Effector memory CD8-positive, alpha-beta T cell (primary cell): Measurements from ENCODE around the gene NIPBL.
"Not testable (repeated sequence)": the region's sequence is repeated elsewhere in the genome, so short reads cannot be mapped to it uniquely, and the experiment has no call there.

Experiments used
- ATAC-seq: fragments of 150-1000 bp; cut with Tn5 transposase; replicated peaks from 2 replicates; pipeline ENCODE4 v1.10.0; 2021; ENCODE audit warnings: mild to moderate bottlenecking, moderate library complexity
- DNase-seq, 3 experiments: peaks; one replicate each; pipeline ENCODE4 v3.0.0; 2021
- H3K27ac Mint-ChIP-seq, 2 donors: one replicate each; pipeline ENCODE4 v1.8.0; 2022; ENCODE audit warnings: mild to moderate bottlenecking in 2 of 2, mixed read lengths in 2 of 2, moderate library complexity in 2 of 2
- H3K27me3 Mint-ChIP-seq, 2 donors: one replicate each; pipeline ENCODE4 v1.8.0; 2022; ENCODE audit warnings: mixed read lengths in 2 of 2
- H3K36me3 Mint-ChIP-seq: one replicate; pipeline ENCODE4 v1.8.0; 2022; ENCODE audit warnings: mild to moderate bottlenecking, moderate library complexity, mixed read lengths; ENCODE audit not compliant: insufficient read depth
- H3K4me1 Mint-ChIP-seq, 2 donors: one replicate each; pipeline ENCODE4 v1.8.0; 2022; ENCODE audit warnings: low read depth in 2 of 2, mixed read lengths in 2 of 2
- H3K4me3 Mint-ChIP-seq, 2 donors: one replicate each; pipeline ENCODE4 v1.8.0; 2022; ENCODE audit warnings: mild to moderate bottlenecking in 2 of 2, mixed read lengths in 2 of 2, moderate library complexity in 2 of 2
- H3K9me3 Mint-ChIP-seq, 2 donors: one replicate each; pipeline ENCODE4 v1.8.0; 2022; ENCODE audit warnings: mixed read lengths in 2 of 2

Gene NIPBL

DNA sequence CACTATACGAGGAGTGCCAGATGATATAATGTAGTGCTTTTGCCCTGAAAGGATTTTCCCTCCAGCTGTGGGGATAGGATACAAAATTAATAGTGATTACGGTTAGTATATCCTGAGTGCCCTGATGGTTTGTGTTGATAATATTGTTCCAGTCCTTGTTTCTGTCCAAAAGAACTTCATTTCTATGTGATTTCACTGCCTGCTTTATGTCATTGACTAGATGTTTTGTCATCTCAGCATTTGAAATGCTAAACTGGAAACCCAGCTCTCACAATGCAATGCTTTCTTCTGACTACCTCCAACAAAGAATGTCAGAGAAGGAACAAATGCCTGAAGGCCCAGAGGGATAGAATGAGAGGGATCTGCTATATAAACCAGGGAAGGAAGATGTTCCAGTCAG lies 177.8 kb downstream of the NIPBL start:
- H3K4me1 Mint-ChIP-seq = no peaks in the 10 kb centered on the region
- no peak overlapping the region for H3K4me3 Mint-ChIP-seq
- H3K27me3 Mint-ChIP-seq = no peaks in the 10 kb centered on the region
- peaks cover 85% of the 10 kb centered on the region for H3K36me3 Mint-ChIP-seq
- no peaks in the 10 kb centered on the region for H3K9me3 Mint-ChIP-seq
- no peak for ATAC-seq
- DNase-seq = no peak
- H3K27ac Mint-ChIP-seq = peak overlapping the region in 1 of 2 donors; percentile 11

DNA sequence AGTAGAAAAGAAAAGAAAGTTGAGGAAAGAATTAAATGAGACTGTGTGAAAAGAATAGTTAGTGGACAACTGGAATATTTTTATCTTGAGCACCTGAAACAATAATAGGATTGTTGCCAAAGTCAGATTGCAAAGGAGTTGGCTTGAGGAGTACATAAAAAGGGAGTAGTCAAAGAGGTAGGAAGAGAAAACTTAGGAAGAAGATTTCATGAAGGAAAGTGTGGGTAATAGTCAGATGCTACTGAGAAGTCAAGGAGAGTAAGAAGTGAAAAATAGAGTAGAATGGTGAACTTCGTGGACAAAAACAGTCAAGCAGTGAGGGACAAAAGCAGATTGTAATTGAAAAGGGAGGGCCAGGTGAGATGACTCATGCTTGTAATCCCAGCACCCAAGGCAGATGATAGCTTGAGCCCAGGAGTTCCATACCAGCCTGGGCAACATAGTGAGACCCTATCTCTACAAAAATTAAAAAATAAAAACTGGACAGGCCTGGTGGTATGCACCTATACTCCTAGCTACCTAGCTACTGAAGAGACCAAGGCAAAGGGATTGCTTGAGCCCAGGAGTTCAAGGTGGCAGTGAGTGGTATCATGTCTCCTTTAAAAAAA lies 178.9 kb downstream of the NIPBL start:
- Mint-ChIP-seq H3K27ac (peak overlapping the region; percentile 7 to 11), H3K4me3 (no peak overlapping the region), H3K36me3 (peaks cover 83% of the 10 kb centered on the region), H3K9me3 (no peaks in the 10 kb centered on the region), H3K27me3 (no peaks in the 10 kb centered on the region), H3K4me1 (no peaks in the 10 kb centered on the region)
- DNase-seq = no peak
- ATAC-seq = no peak

DNA sequence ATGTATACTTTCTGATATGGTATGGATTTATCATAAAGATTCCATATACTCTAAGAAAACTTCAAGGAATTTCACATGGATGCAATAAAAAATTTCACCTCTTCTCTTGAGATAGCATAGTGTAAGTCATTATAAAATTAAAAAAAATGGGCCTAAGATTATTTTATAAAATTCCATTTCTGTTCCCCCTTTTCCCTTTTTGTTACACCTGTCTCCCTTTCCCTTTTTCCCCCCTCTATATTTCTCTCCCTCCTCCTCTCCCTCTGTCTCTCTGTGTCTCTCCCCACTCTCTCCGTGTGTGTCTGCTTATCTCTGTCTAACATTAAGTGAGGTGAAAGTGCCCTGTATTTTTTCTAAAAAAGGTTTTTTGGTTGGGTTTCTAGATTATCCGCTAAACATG lies 180.2 kb downstream of the NIPBL start:
- H3K4me3 Mint-ChIP-seq = no peak overlapping the region
- ATAC-seq (no peak), DNase-seq (no peak)
- no peaks in the 10 kb centered on the region for H3K27me3 Mint-ChIP-seq
- H3K9me3 Mint-ChIP-seq = no peaks in the 10 kb centered on the region
- H3K4me1 Mint-ChIP-seq = no peaks in the 10 kb centered on the region
- H3K27ac Mint-ChIP-seq = peak overlapping the region in 1 of 2 donors; percentile 85
- peaks cover 83% of the 10 kb centered on the region for H3K36me3 Mint-ChIP-seq

DNA sequence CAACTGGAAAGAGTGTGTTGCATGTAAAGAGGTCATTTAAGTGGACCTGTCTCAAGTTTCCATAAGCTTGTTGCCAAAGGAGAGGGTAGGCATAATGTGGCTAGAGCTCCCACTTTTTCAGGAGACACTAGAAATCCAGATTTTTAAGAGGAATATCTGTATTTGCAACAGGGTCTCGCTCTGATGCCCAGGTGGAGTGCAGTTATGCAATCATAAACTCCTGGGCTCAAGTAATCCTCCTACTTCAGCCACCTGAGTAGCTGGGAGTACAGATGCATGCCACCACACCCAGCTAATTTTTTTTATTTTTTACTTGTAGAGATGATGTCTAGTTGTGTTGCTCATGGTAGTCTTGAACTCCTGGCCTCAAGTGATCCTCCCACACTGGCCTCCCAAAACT lies 183.5 kb downstream of the NIPBL start:
- Mint-ChIP-seq H3K27ac (peak overlapping the region in 1 of 2 donors; percentile 38), H3K4me3 (no peak overlapping the region), H3K36me3 (peaks cover 79% of the 10 kb centered on the region), H3K9me3 (no peaks in the 10 kb centered on the region), H3K27me3 (no peaks in the 10 kb centered on the region), H3K4me1 (no peaks in the 10 kb centered on the region)
- ATAC-seq (no peak), DNase-seq (no peak)

DNA sequence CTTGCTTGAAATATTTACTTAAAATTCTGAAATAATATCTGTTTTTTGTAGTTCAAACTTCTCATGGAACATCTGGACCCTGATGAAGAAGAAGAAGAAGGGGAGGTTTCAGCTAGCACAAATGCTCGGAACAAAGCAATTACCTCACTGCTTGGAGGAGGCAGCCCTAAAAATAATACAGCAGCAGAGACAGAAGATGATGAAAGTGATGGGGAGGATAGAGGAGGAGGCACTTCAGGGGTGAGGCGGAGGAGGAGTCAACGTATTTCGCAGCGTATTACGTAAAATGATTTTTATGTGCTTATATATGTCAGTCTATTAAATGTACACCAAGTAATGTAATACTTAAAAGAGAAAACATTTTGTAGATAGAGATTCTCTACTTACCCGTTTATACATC lies 187.2 kb downstream of the NIPBL start:
- Mint-ChIP-seq H3K27ac (no peak overlapping the region), H3K4me3 (no peak overlapping the region), H3K27me3 (no peaks in the 10 kb centered on the region), H3K36me3 (peaks cover 63% of the 10 kb centered on the region), H3K4me1 (no peaks in the 10 kb centered on the region), H3K9me3 (no peaks in the 10 kb centered on the region)
- DNase-seq (no peak), ATAC-seq (no peak)

DNA sequence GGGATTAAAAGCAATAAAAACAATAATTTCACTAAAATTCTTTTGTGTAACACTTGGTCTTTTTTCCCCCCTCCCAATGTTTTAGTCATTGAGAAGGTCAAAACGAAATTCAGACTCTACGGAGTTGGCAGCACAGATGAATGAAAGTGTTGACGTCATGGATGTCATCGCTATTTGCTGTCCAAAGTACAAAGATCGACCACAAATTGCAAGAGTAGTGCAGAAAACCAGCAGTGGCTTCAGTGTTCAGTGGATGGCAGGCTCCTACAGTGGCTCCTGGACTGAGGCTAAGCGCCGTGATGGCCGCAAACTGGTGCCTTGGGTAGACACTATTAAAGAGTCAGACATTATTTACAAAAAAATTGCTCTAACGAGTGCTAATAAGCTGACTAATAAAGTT lies 187.9 kb downstream of the NIPBL start:
- peaks cover 60% of the 10 kb centered on the region for H3K36me3 Mint-ChIP-seq
- DNase-seq = no peak
- no peaks in the 10 kb centered on the region for H3K27me3 Mint-ChIP-seq
- no peaks in the 10 kb centered on the region for H3K9me3 Mint-ChIP-seq
- no peaks in the 10 kb centered on the region for H3K4me1 Mint-ChIP-seq
- H3K27ac Mint-ChIP-seq = no peak overlapping the region
- no peak for ATAC-seq
- no peak overlapping the region for H3K4me3 Mint-ChIP-seq

DNA sequence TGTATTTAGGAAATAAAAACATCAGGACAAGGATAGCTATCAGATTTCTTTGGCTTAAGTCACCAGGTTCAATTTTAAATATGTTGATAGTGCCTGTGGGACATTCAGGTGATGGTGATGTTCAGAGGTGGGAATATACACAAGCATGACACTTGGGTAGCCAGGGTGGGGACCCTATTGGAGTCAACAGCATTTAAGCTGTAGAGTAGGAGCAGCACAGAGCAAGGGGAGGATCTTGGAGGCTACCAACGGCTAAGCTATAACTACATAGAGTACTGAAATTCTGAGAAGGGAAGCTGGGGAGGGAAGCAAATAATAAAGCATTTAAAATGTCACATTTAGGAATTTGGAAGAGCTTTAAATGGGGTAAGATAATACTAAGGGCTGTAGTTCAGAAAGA lies 194.9 kb downstream of the NIPBL start:
- DNase-seq = no peak
- Mint-ChIP-seq H3K36me3 (peaks cover 7% of the 10 kb centered on the region), H3K27ac (no peak overlapping the region), H3K4me3 (no peak overlapping the region), H3K27me3 (no peaks in the 10 kb centered on the region), H3K4me1 (no peaks in the 10 kb centered on the region), H3K9me3 (no peaks in the 10 kb centered on the region)
- ATAC-seq = no peak

DNA sequence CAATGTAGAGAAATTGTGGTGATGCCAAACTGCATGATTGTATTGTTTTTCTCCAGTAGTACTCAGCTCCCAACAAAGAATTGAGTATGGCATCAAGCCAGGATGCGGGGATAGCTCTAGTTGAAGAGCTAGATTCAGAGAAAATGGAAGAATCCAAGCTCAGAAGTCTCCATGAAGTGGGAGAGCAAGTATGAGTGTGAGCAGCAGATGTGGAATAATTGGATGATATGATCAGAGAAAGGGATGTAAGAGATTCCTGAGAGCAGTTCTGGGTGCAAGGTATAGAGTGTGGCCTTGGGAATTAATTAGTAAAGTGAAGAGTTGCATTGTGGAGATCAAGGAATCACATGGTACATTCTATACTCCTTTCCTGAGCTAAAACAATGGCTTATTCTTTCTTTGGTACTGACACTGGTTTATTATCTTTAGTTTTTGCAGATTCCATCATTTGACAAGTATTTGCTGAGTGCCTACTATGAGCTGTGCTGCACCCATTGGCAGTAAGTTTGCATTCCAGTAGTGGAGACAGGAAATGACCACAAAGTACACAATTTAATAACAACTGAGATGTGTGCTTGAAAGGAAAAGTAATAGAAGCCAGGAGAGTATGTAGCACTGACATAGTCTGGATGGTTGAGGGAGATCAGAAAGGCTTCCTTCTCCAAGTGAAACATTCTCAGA lies 195.5 kb downstream of the NIPBL start:
- Mint-ChIP-seq H3K36me3 (peaks cover 7% of the 10 kb centered on the region), H3K4me1 (no peaks in the 10 kb centered on the region), H3K27ac (no peak overlapping the region), H3K27me3 (no peaks in the 10 kb centered on the region), H3K9me3 (no peaks in the 10 kb centered on the region), H3K4me3 (no peak overlapping the region)
- ATAC-seq = no peak
- no peak for DNase-seq

DNA sequence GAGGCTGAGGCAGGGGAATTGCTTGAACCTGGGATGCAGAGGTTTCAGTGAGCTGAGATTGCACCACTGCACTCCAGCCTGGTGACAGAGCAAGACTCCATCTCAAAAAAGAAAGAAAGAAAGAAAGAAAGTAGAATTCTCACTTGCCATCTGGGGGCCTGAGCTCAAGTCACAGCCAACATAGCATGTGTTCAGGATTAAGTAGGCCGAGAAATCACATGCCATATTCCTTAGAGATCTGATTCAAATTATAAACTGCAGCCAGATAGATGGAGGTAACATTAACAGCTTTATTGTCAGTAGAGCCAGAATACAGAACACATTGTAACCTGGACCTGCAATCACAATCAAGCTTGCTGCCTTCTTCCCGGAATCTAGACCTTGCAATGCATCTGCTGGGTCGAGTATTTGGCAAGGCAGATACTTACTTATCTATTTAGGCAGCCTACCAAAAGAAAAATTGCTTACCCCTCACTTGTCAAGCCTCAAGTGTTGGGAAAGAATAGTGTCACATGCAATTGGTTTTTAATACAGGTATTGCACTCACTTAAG lies 198.9 kb downstream of the NIPBL start:
- Mint-ChIP-seq H3K27ac (no peak overlapping the region), H3K27me3 (no peaks in the 10 kb centered on the region), H3K4me1 (no peaks in the 10 kb centered on the region)

DNA sequence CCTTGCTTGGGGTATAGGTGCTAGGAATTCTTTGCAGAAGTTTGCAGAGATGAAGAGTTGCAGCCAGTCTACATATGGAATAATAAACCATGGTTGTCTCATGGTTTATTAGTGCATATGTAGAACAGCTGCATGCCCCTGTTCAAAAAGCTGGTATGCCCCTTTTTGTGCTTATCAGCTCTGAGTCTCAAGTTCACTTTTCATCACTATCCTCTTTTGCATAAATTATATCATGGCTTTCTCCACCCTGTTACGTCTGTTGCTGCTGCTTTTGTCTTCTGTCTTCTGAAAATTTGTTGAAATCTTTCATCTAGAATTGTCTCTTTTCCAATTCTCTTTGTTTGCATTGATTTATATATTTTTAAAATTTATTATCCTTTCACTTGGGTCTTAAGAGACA lies 200.6 kb downstream of the NIPBL start:
- peaks cover 6% of the 10 kb centered on the region for H3K36me3 Mint-ChIP-seq
- DNase-seq (no peak), ATAC-seq (no peak)
- H3K9me3 Mint-ChIP-seq = no peaks in the 10 kb centered on the region
- no peak overlapping the region for H3K27ac Mint-ChIP-seq
- no peak overlapping the region for H3K4me3 Mint-ChIP-seq
- no peaks in the 10 kb centered on the region for H3K27me3 Mint-ChIP-seq
- H3K4me1 Mint-ChIP-seq = no peaks in the 10 kb centered on the region

More for the DNA sequence above, 198.9 kb downstream of the NIPBL start:
- Mint-ChIP-seq H3K4me3 (no peak overlapping the region), H3K9me3 (no peaks in the 10 kb centered on the region), H3K36me3 (peaks cover 3% of the 10 kb centered on the region)
- no peak for DNase-seq
- ATAC-seq = no peak

DNA sequence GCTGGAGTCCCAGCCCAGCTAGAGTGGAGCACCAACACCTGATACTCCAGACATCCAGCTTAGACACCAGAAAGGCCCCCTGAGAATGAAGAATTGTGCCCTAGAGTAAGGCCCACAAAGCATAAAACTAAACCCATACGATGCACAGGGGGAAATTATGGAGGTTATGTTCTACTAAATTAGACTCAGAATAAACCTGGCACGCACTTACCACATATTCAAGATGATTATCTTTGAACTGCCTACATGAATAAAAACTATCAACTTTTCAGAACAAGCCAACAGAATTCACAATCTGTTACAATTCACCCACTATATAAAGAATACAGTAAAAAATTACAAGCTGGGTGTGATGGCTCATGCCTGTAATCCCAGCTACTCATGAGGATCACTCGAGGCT lies 204.1 kb downstream of the NIPBL start:
- Mint-ChIP-seq H3K27me3 (no peaks in the 10 kb centered on the region), H3K36me3 (peaks cover 6% of the 10 kb centered on the region), H3K27ac (no peak overlapping the region), H3K9me3 (no peaks in the 10 kb centered on the region), H3K4me3 (no peak overlapping the region), H3K4me1 (no peaks in the 10 kb centered on the region)
- ATAC-seq = no peak
- no peak for DNase-seq

DNA sequence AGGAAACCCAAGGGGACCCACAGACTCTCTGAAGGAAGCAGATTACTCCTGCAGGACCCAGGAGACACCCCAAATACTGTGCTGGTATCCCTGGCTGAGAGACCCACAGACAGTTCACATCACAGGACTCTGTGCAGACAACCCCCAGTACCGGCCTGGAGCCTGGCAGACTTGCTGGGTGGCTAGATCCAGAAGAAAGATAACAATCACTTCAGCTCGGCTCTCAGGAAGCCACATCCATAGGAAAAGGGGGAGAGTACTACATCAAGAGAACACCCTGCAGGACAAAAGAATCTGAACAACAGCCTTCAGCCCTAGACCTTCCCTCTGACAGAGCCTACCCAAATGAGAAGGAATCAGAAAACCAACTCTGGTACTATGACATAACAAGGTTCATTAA lies 206.4 kb downstream of the NIPBL start:
- not testable (repeated sequence) for H3K27ac Mint-ChIP-seq, H3K4me1 Mint-ChIP-seq, H3K27me3 Mint-ChIP-seq, DNase-seq, H3K4me3 Mint-ChIP-seq, H3K9me3 Mint-ChIP-seq, ATAC-seq, H3K36me3 Mint-ChIP-seq

DNA sequence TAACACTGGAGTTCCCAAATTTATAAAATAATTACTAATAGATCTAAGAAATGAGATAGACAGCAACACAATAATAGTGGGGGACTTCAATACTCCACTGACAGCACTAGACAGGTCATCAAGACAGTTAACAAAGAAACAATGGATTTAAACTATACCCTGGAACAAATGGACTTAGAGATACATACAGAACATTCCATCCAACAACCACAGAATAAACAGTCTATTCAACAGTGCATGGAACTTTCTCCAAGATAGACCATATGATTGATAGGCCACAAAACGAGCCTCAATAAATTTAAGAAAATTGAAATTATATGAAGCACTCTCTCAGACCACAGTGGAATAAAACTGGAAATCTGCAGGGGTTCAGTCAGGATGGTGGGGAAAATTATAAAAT lies 209.5 kb downstream of the NIPBL start:
- H3K4me1 Mint-ChIP-seq, H3K4me3 Mint-ChIP-seq: not testable (repeated sequence)

DNA sequence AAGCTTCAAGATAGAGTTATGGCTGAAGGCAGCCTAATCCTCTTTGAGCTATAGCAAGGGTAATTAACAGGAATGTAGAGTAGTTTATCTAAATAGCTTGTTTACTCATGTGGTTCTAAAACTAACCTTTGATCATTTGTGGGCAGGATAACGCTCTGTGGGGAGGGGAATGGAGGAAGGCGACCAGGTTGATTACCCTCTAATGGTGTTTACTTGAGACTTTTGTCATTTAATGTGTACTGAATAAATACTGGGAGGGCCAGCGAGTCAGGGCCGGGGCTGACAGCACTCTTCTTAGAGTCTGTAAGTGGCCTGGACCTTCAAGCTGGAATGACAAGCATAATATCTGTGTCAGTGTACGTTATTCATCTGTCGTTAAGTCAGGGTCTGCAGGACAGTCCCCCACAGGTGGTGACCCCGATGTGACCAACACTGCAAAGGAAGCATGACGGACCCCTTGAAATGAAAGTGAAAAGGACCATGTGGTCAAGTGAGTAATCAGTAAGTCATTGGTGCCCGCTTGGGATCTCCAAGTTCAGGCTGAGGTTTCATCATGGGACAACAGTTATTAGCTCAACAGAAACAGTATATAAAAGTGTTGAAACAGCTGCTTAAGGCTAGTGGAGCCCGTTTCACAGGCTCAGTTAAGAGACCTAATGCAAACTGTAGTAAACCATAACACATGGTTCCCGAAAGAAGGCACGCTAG lies 210.1 kb downstream of the NIPBL start:
- no peaks in the 10 kb centered on the region for H3K4me1 Mint-ChIP-seq

More for the DNA sequence above, 209.5 kb downstream of the NIPBL start:
- H3K9me3 Mint-ChIP-seq, DNase-seq, ATAC-seq, H3K27ac Mint-ChIP-seq, H3K27me3 Mint-ChIP-seq, H3K36me3 Mint-ChIP-seq: not testable (repeated sequence)

More for the DNA sequence above, 210.1 kb downstream of the NIPBL start:
- no peaks in the 10 kb centered on the region for H3K9me3 Mint-ChIP-seq
- H3K27ac Mint-ChIP-seq = no peak overlapping the region
- no peaks in the 10 kb centered on the region for H3K27me3 Mint-ChIP-seq
- no peak overlapping the region for H3K4me3 Mint-ChIP-seq
- H3K36me3 Mint-ChIP-seq = no peaks in the 10 kb centered on the region
- no peak for DNase-seq
- no peak for ATAC-seq
